GM21447 (cell line): ENCODE results near the gene MOCOS.
"Not testable (repeated sequence)": the region's sequence is repeated elsewhere in the genome, so short reads cannot be mapped to it uniquely, and the experiment has no call there.

Source experiments
- ATAC-seq: cut with Tn5 transposase; IDR thresholded peaks from one replicate; pipeline ENCODE4 v1.9.1; 2021; ENCODE audit not compliant: unreplicated experiment

Gene MOCOS, protein sequence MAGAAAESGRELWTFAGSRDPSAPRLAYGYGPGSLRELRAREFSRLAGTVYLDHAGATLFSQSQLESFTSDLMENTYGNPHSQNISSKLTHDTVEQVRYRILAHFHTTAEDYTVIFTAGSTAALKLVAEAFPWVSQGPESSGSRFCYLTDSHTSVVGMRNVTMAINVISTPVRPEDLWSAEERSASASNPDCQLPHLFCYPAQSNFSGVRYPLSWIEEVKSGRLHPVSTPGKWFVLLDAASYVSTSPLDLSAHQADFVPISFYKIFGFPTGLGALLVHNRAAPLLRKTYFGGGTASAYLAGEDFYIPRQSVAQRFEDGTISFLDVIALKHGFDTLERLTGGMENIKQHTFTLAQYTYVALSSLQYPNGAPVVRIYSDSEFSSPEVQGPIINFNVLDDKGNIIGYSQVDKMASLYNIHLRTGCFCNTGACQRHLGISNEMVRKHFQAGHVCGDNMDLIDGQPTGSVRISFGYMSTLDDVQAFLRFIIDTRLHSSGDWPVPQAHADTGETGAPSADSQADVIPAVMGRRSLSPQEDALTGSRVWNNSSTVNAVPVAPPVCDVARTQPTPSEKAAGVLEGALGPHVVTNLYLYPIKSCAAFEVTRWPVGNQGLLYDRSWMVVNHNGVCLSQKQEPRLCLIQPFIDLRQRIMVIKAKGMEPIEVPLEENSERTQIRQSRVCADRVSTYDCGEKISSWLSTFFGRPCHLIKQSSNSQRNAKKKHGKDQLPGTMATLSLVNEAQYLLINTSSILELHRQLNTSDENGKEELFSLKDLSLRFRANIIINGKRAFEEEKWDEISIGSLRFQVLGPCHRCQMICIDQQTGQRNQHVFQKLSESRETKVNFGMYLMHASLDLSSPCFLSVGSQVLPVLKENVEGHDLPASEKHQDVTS

DNA sequence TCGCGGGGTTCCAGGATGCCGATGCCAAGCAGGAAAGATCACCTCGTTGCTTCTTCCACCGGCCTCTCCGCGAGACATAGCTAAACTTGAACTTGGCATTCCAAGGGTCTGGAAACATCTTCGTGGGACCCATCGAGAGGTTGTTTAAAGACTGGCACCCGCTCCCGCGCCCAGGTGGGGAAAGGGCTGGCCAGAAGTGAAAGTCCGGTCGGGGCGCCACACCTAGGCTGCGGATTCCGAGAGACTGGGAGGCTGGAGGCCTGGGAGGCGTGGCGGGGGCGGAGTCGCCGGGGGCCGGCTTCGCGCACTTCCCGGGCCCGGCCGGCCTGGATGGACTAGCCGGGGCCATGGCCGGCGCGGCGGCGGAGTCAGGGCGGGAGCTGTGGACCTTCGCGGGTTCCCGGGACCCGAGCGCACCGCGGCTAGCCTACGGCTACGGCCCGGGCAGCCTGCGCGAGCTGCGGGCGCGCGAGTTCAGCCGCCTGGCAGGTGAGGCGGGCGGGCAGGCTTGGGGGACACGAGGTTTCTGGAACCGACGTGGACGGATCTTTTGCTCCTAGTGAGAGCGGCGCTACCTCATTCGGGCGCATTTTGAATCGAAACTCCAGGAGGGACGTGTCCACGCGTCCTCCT, at the start of gene MOCOS:
TSS of gene MOCOS (plus strand) at position 305 of the 633 bp plus-strand sequence. CDS start at position 348, 43 bp downstream.
- ATAC-seq = peak; percentile 83

DNA sequence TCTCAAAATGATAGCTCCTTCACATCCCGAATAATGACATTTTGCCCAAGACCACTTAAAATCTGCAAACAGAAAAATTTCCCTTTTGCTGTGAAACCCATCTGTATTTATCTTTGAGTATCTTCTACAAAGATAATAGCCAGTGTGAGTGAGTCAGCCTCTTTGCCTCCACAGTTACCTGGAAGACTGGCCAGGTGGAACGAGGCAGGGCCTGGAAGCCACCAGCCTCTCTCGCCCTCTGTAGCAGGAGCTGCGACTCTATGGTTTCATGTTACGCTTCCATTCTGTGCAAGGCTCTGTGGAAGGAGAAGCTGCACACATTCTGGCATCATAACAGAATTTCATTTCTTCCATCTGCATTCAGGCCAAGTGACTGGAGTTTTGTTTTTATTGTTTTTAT, 48.1 kb upstream of the MOCOS start:
- no peak for ATAC-seq

DNA sequence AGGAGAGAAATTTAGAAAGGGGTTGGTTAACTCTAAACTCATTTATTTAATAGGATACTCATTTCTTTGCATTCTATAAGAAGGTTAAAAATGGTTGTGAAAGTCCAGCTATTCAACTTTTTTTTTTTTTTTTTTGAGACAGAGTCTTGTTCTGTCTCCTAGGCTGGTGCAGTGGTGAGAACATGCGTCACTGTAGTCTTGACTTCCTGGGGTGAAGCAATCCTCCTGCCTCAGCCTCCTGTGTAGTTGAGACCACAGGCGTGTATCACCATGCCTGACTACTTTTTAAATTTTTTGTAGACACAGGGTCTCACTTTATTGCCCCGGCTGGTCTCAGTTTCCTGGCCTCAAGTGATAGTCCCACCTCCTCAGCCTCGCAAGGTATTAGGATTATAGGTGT, 45.7 kb upstream of the MOCOS start:
- ATAC-seq = no peak

DNA sequence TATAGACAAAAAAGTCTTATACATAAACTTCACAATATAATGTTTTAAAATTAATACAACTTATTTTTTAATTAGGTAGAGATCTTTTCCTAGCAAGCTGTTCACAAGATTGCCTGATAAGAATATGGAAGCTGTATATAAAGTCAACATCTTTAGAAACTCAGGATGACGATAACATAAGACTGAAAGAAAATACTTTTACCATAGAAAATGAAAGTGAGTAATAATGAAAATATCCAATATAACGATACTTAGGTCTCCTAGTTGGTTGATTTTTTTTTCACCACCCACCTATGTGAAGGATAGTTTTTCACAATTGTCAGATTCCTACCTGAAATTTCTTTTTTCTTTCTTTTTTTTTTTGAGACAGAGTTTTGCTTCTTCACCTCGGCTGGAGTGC, 44.5 kb upstream of the MOCOS start:
- no peak for ATAC-seq

DNA sequence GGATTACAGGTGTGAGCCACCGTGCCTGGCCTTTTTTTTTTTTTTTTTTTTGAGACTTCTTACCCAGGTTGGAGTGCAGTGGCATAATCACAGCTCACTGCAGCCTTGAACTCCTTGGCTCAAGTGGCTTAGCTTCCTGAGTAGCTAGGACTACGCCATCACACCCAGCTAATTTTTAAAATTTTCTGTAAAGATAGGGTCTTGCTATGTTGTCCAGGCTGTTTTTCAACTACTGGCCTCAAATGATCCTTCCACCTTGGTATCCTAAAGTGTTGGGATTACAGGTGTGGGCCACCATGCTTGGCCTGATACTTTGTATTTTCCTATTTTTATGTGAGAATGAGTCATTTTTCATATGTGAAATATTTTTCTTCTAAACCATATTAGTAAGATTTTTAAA, 43.9 kb upstream of the MOCOS start:
- ATAC-seq = no peak

DNA sequence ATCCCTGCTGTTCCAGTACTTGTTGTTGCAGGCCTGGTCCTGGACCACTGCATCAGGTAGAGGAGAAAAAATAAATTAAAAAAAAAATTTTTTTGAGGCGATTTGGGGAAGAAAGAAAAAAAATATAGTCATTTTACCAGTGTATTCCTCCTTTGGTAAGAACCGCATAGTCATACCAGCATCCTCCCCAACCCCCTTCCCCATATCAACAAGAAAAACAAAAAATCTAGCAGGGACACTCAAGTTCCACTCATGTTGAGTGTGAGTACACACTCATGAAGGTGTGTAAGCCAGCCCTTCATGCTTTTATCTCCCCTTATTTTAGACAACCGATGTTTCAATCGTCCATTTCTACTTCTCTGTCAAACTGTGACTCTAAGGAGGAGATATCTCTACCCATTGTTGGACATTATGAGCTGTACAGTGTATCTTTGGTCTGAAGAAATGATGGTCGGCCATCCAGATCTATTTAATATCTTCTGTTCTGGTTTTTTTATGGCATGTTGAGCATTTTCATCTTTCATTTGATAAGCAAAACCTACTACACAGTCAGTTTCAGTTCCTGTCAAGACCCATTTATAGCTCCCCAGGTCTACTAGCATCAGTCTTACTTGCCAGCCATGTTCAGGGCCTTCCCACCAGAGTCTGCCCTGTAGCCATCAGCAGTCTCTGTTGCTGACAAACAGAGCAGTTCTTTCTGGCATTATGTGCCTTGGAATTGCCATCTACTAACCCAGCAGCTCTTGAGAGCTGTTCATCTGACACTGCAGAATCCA, 37.6 kb upstream of the MOCOS start:
- peak; percentile 97 for ATAC-seq

DNA sequence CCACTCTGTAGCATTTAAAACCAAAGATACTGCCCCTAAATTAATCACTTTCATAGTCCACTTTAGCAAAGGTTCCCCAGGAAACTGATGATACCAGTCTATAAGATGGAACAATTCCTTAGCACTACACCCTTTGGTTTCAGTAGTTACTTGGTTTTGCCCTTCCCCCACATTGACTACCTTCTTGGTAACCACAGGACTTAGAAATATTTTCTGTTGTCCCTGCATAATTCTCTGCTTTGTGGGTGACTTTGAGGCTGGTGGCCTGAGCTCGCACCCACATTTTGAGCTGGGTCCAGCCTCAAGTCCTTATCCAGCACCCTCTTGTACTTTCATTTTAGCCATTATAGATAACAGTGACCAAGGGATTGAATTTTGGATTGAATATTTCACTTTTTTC, 34.5 kb upstream of the MOCOS start:
- ATAC-seq = no peak

DNA sequence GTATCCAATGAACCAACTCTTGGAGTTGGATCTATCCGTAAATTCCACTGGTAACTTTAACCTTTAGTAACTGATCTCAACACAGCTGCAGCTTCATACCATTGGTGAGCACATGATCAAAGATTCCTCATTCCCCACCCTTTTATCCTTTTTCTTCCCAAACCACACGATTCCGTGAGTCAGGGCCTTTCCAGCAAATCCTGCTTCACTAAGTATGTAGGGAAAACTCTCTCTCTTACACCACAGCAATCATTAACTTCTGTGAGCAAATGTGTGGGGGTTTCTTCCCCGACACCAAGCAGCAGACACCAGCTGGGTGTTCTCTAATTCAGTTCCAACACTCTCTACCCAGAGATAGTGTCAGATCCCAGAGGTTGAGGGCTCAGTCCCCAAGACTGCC, 34.1 kb upstream of the MOCOS start:
- ATAC-seq = no peak

DNA sequence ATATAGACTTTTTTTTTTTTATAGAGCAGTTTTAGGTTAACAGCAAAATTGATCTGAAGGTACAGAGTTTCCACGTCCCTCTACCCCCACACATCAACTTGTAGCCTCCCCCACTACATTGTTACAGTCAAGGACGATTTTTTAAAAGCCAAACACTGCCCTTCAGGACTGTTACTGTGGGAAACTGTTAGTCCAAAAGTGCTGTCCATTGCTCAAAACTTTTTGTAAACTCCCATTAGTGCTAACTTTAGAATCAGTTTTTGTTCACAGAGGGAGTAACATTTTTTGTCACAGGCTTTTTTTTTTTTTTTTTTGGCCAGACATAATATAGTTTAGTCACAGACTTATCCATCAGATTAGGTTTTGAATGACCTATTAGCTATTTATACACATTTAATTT, 33.5 kb upstream of the MOCOS start:
- ATAC-seq = no peak

DNA sequence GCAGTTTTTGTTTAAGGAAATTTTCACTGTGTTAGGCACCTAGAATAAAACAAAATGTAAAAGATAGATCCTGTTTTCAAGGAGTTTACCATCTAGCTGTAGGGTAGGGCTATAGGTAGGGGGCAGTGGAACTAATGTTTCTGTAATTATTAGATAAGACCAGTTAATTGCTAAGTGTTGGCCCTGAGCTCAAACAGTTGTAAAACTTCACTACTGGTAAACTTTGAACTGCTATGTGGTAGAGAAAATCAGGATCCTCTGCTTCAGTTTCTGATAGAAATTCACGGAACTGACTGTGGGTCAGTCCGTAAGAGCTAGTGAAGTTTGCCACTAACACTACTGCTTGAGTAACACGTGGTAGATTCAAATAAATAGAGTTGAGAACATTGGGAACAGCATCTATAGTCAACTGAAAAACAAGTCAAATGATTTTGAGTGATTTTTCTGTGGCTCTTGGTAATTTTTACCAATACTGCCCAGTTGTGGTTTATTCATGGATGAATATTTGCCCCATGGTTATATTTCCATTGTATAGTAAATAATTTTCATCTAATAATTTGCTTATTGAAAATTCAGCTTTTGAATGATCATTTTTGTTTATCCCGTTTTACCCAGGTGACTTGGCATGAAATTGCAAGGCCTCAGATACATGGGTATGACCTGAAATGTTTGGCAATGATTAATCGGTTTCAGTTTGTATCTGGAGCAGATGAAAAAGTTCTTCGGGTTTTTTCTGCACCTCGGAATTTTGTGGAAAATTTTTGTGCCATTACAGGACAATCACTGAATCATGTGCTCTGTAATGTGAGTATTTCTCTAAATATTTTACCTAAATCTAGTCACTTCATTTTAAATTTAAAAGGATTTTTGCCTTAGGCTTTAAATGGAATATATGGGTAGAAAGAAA, 31.2 kb upstream of the MOCOS start:
- ATAC-seq = no peak

DNA sequence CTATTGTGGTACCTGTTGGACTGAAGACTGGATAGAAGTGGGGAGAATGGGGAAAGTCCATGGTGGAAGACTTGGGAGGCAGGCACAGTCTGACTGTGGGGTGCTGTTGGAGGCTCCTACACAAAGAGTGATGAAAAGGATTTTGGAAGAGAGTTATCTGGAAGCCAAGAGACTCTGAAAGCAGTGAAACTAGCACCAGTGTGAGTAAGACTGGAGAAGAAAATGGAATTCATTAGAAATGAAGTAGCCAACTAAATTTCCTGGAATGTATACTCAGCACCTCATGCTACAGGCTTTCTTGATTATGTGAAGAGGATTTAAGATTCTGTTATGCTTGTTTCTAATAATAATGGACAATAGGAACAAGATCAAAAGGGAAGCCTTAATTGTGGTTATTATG, 29.9 kb upstream of the MOCOS start:
- no peak for ATAC-seq

DNA sequence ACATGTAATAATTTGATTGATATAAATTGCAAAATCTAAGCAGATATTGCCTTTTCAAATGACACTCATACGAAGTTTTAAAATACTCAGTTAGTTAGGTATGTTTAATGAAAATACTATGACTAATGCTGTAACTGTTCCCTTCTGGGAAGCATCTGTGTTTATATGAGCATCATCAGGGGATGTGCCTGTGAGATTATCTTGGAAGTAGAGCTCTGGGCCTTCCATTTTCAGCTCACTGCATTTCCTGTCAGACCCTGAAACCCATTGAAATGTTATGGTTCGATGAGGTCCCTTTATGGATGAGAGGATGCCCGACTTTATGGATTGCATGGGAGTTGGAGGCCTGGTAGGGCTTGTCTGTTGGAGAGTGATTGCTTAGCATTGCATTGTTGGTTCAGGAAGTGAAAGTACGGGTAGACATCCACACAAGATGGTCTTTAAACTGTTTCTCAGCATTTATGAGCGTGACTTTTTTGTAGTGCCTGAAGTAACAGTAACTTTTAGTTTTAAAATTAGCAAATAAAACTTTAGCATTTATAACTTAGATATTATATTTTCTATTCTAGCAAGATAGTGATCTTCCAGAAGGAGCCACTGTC, 28.9 kb upstream of the MOCOS start:
- no peak for ATAC-seq

DNA sequence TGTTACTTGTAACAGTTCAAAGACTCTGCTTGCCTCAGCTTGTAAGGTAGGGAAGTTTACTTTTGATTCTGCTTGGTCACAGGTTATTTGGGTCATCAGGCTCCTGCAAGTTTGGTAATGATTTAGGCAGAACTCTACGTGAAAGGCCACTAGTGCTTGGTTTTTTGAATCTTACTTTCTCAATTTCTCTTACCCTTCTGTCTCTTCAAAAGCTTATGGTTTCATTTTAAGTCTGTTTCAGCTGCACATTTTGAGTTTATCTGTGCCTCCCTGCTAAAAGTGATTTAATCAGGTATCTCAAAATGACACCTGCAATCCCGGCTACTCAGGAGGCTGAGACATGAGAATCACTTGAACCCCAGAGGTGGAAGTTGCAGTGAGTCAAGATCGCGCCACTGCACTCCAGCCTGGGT, 26.3 kb upstream of the MOCOS start:
- ATAC-seq = no peak

DNA sequence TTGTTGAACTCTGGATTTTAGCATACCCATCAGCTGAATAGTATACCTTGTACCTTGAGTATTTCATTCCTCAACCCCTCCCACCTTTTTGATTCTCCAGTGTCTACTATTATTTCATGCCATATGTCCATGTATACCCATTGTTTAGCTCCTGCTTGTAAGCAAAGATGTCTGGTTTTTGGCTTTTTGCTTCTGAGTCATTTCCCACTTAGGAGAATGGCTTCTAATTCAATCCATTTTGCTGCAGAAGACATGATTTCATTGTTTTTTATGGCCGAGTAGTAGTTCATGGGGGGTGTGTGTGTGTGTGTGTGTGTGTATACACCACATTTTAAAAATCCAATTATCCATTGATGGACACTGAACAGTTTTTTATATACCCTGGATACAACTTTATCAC, 24.3 kb upstream of the MOCOS start:
- ATAC-seq = no peak

DNA sequence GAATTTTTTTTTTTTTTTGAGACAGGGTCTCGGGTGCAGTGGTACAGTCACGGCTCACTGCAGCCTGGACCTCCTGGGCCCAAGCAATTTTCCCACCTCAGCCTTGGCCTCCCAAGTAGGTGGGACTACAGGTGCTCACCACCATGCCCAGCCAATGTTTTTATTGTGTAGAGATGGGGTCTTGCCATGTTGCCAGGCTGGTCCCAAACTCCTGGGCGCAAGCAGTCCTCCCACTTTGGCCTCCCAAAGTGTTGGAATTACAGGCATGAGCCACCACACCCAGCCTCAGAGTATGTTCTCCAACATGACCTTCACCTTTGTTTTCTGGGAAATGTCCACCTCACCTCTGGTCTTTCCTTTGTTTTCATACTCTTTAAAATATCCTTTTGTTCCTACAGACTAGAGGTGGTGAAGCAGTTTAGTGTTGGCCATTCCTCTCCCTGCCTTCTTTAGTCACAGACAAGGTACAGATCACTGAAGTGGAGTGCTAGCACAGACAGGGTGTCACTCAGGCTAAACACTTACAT, 19.5 kb upstream of the MOCOS start:
- no peak for ATAC-seq

DNA sequence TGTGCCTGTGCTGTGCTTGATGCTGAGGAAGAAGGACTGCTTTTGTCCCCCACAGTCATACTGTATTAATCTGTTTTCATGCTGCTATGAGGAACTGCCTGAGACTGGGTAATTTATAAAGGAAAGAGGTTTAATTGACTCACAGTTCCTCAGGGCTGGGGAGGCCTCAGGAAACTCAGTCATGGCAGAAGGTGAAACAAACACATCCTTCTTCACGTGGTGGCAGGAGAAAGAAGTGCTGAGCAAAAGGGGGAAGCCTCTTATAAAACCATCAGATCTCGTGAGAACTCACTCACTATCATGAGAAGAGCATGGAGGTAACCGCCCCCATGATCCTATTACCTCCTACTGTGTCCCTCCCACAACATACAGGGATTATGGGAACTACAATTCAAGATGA, 19.0 kb upstream of the MOCOS start:
- not testable (repeated sequence) for ATAC-seq

DNA sequence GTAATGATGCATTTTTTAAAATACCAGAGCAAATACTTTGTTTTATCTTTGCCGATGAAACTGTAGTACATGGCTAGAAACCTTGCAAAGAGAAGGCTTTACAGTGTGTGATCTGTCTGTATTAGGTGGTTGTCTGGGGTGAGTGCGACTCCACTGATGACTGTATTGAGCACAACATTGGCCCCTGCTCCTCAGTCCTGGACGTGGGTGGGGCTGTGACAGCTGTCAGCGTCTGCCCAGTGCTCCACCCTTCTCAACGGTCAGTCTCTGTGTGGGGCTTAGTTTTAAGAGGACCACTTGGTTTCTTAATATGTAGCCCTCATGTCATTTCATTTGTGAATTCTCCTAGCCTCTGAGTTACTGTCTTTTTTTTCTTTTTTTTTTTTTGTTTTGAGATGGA, 17.4 kb upstream of the MOCOS start:
- no peak for ATAC-seq

DNA sequence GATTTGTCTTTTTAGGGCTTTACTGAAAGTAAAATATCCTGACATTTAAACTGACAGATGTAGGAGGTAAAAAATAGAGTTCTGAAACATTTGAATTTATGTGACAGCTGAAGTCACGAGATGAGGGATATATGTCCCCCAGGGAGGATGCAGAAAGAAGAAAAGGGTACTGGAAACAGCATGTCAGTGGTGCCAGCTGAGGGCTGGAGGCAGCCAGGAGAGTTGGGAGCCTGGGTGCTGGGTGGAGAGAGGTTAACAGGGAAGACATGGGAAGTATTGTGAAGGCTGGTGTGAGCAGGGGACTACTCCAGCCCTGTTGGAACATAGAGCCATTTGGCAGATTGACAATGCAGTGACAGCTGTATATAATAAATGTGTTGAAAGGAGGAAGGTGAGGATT, 11.8 kb upstream of the MOCOS start:
- no peak for ATAC-seq

DNA sequence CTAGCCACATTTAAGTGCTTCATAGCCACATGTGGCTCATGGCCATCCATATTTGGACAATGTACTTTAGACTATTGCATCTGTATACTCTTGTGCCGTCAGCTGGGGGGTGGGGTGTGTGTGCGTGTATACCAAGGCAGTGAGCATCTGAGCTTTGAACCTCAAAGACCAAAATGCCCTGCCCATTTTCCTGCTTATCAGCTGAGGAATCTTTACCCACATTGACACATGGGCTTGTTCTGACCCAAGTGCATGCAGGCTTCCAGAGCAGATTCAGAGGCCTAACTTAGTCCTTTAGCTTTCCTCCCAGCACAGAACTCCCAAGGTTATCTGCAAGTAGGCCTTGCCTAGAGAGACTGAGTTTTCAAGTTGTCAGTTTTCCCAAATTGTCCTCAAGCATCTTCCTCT, 11.1 kb upstream of the MOCOS start:
- ATAC-seq = no peak
